AG04449 (cell line): Measurements from ENCODE around the gene FAM72D.
"Not testable (repeated sequence)": the region's sequence is repeated elsewhere in the genome, so short reads cannot be mapped to it uniquely, and the experiment has no call there.

Experiments used
- CTCF ChIA-PET: fragments of 350-600 bp; formaldehyde crosslinking; extraction: SDS; loops from one replicate; lab custom pipeline; 2021; ENCODE audit warnings: antibody characterized with exemption; lab: Yijun Ruan, JAX
- POLR2A ChIA-PET: fragments of 400-600, 350-600 bp; formaldehyde crosslinking; extraction: SDS; loops from one replicate; lab custom pipeline; 2020; ENCODE audit warnings: antibody characterized with exemption, inconsistent platforms; lab: Yijun Ruan, JAX
- DNase-seq: peaks from one replicate; pipeline ENCODE4 v3.0.0-alpha.2; 2010; ENCODE audit warnings: low read depth, low spot score
- H3K4me3 ChIP-seq: 2 replicates; pipeline ENCODE4 v1.5.1; 2011; ENCODE audit warnings: low read depth, mild to moderate bottlenecking, control low read depth, low read length

Gene FAM72D

DNA sequence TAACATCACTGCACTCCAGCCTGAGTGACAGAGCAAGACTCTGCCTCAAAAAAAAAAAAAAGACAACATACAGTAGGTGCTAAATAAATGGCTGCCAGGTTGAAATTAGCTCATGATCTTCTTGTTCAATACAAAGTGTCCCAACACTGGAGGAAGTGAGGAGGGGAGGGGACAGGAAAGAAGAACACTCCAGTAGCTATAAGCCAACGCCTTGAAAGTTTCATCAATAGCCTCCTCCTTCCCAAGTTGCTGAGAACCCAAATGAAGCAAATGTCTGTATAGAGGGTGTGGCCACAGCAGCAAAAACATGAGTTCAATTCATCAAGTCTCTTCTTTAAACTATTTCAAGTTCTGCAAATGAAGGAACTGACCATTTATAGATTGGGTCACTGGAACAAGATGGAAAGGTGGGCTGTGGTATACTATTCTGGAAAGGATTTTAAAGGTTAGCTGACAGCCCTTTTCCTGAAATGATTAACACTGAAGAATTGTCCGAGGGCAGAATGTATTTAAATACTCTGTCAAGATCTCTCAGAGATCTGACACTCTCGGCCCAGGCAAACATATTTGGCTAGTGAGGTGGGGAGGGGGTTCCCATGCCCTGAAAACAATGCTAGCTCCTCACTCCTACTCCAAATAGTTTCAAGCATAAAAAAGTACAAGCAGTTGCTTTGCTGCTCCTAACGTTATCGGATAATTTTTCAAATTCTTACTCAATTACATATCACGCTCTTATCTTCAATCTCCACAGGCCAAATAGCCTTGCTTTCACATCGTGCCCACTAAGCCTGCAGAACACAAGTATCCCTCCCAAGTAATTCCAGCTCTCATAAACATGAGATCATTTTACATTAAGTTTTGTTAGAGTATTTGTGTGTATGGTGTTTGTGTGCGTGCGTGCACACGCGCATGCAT is 17.6 kb upstream of the FAM72D start:
- CTCF ChIA-PET, H3K4me3 ChIP-seq, POLR2A ChIA-PET, DNase-seq: not testable (repeated sequence)

DNA sequence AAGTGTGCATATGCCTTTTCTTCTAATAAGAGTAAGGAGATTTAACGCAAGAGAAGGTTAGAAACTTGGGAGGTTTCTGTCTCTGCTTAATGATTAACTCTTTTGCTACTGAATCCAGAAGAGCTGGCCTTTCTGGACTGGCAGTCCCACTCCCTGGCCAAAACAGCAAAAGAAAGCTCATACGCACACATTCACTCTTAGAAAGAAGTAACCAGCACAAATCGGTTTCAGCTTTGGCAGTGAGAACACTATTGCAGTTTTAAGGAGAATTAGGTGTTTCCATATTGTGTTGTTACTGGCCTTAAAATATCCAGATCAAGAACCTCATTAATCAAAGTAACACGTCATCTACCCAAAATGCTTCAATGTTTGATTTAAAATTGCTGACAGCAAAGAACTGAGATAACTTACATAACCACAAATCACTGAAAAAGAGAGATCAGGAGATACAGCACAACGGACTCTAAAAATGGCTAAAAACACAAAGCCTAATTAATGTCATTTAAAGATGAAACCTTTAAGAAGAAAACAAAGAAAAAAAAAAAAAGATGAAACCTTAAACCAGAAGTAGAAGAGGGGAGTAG is 16.9 kb upstream of the FAM72D start:
- DNase-seq, CTCF ChIA-PET, POLR2A ChIA-PET, H3K4me3 ChIP-seq: not testable (repeated sequence)

DNA sequence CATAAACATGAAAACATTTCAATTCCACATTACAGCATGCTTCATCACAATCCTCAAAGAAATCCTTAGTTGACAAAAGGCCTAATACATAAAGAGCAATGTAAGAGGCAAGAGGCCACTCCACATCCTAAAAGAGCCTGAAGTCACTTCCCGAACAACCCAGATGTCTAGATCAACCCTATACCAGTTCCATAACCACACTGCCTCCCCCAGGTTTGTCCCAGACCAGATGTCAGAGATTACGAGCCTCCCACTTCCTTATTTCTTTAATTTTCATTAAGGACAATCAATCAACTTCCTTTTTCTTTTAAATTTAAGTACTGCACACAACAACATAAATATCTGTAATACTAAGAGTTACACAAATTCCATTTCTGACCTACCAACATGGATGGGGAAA is 16.0 kb upstream of the FAM72D start:
- POLR2A ChIA-PET, H3K4me3 ChIP-seq, DNase-seq, CTCF ChIA-PET: not testable (repeated sequence)

DNA sequence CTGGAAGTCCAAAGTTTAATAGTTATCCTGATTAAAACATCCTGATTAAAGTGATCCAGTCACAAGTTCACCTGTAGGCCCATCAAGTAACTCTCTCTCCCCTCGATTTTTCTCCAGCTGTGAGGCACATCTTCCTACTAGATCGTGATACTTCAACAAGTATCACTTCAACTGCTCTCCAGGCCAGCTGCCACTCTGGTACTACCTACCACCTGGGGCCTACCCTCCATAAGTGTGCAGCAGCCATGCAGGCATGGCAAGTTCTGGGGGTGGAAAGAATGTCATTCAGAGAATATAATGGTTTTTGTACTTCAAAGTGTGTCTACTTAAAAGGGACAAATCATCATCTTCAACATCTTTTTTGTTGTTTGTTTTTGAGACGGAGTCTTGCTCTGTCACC is 15.6 kb upstream of the FAM72D start:
- POLR2A ChIA-PET, DNase-seq, H3K4me3 ChIP-seq, CTCF ChIA-PET: not testable (repeated sequence)

DNA sequence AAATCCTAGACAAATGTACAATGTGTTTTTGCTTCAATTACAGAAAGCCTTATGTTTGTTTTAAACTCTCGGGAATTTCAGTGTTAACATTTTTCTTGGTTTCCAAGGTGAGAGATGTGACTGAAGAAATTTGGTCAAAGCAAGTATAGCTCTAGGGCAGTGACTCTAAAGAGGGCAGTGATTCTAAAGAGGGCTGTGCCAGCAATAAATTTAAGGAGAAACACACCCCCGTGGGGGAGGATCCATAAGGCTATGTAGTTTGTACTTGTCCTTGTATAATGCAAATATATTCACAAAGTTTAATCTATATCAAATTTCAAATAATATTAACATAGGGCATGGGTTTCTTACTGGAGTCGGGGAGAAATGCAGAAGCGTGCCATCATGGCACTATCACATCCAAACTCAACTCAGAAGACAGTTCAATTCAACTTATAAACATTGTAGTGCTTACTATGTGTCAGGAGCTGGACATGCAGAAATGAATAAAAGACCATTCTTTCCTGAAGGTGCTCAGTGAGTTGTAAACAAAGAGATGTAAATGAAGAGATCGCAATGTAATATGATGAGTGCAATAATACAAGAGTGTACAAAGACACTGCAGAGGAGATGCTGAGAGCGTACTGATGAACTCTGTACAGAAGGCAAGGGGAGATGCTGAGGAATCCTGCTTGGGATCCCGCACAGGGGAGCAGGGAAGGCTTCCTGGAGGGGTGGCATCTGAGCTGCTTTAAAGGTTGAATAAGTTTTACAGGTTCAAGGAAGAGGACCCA is 13.1 kb upstream of the FAM72D start:
- H3K4me3 ChIP-seq, POLR2A ChIA-PET, CTCF ChIA-PET, DNase-seq: not testable (repeated sequence)

DNA sequence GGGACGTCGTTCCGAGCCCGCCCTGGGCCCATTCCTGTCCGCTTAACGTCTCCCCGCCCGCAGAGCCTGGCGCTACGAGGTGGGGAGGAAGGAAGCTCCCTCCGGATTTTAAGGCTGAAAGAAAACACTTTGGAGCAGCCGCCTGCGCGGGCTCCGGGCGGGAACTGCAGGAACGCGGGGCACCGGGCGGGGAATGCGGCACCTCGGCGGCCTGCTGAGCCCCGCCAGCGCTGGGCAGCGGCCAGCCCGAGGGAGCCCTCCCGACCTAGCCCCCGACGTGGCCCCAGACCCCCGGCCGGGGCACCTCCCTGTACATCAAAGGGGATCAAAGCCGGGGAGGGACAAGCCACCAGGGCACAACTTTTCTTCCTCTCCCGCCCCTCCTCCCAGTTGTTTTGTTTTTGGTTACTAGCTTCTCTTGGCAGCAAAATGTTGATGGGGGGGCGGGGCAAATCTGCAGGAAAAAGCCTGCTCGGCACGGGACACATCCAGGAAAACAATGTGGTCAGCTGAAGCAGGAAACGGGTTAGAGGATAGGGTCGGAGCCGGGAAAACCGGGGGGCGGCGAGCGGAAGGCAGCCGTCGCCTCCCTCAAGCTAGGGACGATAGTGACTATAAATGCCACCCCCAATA is 2.1 kb upstream of the FAM72D start:
- H3K4me3 ChIP-seq = peak overlapping the region; percentile 45
- POLR2A ChIA-PET, DNase-seq, CTCF ChIA-PET: not testable (repeated sequence)

DNA sequence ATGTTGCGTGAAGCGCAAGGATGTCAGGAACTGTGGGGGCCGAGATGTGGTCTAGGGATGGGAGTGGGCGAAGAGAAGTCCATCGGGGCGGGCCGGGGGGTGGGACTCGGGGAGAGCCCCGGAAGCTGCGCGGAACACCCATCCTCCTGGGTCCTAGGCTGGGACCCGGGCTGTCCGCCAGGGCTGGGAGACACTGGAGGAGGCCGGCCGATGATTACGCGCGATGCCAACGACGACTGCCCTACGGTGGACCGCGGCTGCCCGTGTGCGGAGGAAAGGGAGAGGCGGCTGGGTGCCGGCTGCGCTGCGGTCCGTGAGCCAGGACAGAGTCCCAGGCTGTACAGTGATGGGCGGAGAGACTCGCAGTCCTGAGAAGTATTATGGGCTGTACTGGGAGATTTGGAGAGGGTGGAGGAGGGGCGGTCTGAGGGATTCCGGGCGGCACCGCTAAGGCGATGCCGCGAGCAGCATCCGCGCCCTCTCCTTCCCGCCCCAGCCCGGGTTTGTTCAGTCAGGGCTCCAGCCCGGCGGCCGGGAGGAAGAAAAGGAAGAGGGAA is 1.0 kb upstream of the FAM72D start:
- H3K4me3 ChIP-seq = peak overlapping the region; percentile 53
- POLR2A ChIA-PET, CTCF ChIA-PET, DNase-seq: not testable (repeated sequence)

DNA sequence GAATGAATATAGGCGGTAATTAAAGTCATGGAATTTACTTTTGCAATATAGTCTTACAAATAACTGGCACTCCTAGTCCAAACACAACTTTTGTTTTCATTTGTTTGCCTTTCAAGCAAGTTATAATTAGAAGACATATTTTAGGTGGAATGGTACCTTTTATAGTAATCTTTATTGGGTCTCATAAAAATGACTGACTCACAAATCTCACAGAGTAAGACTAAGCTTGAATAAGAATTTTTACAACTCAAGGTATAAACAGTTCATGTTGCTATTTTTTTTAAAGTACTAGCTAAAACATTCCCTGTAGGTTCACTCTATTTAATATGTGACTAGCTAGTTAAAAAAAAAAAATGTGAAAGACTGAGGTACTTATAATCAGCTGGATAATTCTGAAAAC is 6.0 kb downstream of the FAM72D start:
- CTCF ChIA-PET, H3K4me3 ChIP-seq, POLR2A ChIA-PET, DNase-seq: not testable (repeated sequence)

DNA sequence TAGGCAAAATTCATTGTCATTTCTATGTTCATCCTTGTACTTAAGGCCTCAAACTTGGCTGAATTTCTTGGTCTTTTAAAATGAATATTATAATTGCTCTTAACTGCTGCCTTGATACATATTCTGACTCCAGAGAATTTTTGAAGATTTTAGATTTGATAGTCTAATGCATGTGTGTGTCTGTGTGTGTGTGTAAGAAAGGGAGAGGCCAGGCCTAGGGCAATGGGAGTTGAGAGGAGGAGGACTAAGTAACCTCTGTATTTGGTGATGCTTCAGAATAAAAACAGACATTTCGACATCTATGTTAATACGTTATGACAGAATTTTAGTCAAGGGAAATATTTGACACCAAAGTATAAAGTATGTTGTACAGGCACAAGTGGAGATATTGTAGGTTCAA is 7.5 kb downstream of the FAM72D start:
- DNase-seq, CTCF ChIA-PET, POLR2A ChIA-PET, H3K4me3 ChIP-seq: not testable (repeated sequence)

DNA sequence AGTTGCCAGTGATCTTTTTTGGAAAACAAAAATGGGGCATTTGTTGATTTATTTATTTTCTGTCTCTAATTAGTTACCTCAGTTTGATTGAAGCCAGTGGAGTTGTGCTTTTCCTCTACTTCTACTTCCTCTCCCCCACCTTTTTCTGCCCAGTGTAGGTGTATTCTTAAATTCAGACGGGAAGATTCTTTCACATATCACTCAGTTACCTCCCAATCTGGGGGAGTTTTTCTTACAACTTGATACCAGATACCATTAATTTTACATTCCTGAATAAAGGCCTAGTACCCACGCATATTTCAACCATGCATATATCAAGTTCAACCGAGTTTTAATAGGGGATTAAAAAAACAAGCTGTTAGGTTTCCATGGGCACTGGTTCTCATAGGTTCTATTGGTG is 15.9 kb downstream of the FAM72D start:
- DNase-seq, CTCF ChIA-PET, H3K4me3 ChIP-seq, POLR2A ChIA-PET: not testable (repeated sequence)

DNA sequence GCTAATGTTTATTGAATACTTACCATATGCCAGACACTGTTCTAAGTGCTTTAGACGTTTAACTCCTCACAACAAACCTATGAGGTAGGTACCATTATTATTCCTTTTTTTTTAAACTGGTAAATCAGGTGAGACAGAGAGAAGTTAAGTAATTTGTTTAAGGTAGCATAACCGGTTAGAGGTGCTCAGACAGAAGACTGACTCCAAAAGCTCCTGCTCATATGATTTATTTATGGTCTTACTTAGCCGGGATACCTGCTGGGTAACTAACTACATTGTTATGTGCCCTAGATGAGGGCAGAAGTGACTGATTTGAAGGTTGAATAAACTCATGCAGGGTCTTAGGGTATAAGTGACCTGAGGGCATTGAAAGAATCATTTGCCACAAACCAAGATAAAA is 16.9 kb downstream of the FAM72D start:
- DNase-seq, H3K4me3 ChIP-seq, POLR2A ChIA-PET, CTCF ChIA-PET: not testable (repeated sequence)

DNA sequence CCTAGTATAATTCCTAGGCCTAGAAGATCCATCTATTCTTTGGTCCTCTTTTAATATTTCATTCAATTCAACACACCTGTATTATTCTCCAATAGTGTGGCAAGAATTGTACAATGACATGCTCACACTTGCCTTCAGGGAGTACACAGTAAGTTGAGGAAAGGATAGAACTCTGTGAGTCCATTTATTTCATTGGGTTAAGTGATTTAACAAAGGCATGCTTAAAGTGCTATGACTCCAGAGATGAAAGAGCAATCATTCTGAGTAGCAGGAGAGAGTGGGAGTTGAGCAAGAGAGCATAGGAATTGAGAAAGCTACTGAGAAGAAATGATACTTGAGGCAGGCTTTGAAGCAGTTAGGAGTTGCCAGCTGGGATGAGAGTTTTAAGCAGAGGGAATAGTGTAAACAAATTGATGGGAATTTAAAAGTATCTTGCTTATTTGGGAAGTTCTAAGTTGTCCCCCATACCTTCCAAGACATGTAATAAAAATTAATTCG is 18.8 kb downstream of the FAM72D start:
- POLR2A ChIA-PET, CTCF ChIA-PET, DNase-seq: not testable (repeated sequence)

DNA sequence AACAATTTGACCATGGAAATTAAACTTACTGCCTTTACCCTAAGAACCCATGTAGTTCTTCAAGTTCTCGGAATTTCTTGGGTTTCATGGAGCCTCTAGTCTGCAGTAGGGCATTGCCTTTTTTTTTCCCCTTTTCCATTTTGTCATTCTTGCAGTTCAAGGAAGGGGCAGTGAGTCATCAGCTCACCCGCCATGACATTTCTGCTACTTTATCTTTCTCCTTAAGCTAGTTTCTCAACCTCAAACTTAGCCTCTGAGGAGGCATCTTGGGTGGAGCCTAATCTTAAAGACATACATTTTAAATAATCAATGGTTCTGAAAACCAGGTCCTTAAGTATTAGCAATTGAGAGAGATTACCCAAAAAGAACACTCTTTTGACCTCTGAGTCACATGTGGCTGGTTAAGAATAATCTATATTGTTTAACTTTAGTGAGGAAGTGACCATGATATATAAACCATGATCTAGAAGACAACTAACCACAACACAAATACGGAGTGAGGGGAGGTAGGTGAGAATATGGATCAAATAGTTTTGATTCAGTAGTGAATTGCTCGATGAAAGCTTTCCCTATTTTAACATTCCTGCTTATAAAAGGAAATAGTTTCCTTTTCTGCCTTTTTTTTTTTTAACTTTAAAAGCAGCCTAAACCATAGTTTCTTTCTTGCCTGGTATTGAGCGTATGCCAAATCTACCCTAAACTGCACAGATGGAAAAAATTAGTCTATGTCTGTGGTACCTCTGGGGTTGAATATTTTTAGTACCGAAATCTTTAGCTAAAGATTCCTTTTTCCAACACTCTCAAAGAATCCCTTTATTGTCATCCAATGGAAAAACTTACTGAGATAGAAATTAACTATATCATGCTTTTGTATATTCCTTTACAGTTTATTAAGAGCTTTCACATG is 20.1 kb downstream of the FAM72D start:
- CTCF ChIA-PET, DNase-seq, POLR2A ChIA-PET, H3K4me3 ChIP-seq: not testable (repeated sequence)

More for the DNA sequence above, 18.8 kb downstream of the FAM72D start:
- H3K4me3 ChIP-seq = not testable (repeated sequence)

DNA sequence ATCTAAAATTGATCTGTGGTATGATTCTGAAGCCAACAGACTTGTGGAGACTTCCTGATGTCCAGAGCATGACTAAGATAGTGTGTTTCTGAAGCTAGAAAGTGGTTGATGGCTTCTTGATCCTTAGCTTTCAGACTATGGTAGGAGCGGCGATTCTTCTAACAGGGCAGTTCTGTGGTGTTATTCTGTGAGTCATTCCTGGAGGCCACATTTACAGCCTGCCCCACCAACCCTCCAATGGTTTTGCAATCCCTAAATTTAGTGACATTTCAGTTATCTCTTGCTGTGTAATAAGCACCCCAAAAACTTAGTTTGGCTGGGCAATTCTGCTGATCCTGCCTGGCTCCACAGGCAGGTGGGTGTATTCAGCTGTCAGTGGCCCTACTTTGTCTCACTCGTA is 24.1 kb downstream of the FAM72D start:
- not testable (repeated sequence) for DNase-seq

More for the DNA sequence above, 24.1 kb downstream of the FAM72D start:
- POLR2A ChIA-PET, H3K4me3 ChIP-seq, CTCF ChIA-PET: not testable (repeated sequence)
